NCI-H1092 treated with DMSO at 0.1 percent for 48 hours (cell line): ENCODE results near the gene THBS1.

Experiments
- DNase-seq: peaks from one replicate; lab custom pipeline; 2025; lab: John Stamatoyannopoulos, UW

THBS1 gene

DNA sequence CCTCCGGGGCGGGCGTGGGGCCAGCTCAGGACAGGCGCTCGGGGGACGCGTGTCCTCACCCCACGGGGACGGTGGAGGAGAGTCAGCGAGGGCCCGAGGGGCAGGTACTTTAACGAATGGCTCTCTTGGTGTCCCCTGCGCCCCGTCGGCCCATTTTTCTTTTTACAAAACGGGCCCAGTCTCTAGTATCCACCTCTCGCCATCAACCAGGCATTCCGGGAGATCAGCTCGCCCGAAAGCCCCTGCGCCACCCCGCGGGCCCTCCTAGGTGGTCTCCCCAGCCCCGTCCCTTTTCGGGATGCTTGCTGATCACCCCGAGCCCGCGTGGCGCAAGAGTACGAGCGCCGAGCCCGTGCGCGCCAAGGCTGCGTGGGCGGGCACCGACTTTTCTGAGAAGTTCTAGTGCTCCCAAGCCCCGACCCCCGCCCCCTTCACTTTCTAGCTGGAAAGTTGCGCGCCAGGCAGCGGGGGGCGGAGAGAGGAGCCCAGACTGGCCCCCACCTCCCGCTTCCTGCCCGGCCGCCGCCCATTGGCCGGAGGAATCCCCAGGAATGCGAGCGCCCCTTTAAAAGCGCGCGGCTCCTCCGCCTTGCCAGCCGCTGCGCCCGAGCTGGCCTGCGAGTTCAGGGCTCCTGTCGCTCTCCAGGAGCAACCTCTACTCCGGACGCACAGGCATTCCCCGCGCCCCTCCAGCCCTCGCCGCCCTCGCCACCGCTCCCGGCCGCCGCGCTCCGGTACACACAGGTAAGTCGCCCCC, at the start of gene THBS1:
Gene THBS1 (plus strand): TSS at position 595 of the 757 bp plus-strand sequence. CDS start 779 bp downstream, outside the sequence.
- DNase-seq = no peak

DNA sequence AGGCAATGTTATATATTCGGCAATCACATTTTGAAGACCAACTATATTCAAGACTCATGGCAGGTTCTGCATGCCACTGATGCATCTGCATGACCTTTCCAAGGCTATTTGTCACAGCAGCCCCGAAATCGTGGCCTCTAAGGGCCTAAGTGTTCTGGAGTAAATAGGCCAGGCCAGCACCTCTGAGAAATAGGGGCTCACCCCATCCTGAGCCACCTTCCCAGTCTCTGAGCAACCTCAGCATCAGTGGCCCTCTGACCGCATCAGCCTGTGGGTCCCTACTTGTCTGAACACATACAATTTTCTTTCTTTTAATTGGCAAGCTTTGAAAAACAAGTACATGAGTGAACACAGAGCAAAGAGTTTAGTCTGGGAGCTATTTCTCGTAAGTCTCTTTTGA, 45.9 kb upstream of the THBS1 start:
- DNase-seq = no peak

DNA sequence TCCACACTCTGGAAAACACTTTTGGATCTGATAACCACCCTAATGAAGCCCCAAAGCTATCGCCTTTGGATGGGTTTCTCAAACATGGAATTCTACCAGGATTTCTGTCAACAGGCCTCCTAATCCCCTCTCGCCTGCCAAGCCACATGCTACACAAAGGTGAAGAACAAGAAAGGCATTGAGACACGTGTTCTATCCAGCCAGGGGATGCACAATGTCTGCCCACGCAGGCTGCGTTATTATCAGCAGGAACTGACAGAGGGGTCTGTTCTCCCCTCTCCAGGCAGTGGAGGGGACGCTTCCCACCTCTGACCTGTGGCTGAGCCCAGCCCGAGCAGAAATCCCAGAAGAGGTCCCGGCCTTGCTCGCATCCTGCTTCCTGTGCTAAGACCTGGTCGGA, 45.4 kb upstream of the THBS1 start:
- DNase-seq = no peak

DNA sequence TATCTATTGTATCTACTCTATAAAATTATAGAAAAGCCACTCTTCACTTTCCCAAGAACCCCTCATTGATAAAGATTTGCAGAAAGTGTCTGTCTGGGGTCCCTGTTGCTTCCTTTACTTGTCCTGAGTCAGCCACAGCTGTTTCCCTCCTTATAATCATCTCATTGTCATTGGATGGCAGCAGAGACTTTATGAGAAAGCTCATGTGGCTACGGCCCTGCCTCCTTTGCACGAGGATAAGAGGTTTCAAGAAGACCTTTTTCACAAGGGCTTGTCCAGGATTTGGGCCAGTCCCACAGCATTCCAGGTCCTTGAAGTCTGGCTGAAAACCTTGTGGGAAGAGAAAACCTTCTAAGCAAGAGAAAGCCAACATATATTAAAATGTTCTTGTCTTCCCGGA, 41.9 kb upstream of the THBS1 start:
- DNase-seq = no peak

DNA sequence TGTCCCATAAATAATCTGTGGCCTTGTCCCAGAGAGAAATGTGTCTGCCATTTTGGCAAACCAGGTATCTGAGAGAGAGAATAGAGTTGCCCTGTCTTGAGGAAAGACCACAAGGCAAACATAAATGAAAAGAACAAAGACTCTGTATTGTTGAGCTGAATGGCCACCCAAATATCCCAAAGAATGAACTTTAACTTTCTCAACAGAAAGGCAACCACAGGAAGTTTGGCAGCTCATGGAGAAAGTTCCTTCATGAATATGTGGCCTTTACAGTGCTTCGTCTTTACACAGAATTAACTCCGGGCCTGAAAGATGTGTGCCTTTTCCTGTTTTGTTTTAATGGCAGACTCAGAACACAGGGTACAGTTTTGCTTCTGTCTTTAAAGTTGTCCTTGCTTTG, 41.4 kb upstream of the THBS1 start:
- DNase-seq = no peak

DNA sequence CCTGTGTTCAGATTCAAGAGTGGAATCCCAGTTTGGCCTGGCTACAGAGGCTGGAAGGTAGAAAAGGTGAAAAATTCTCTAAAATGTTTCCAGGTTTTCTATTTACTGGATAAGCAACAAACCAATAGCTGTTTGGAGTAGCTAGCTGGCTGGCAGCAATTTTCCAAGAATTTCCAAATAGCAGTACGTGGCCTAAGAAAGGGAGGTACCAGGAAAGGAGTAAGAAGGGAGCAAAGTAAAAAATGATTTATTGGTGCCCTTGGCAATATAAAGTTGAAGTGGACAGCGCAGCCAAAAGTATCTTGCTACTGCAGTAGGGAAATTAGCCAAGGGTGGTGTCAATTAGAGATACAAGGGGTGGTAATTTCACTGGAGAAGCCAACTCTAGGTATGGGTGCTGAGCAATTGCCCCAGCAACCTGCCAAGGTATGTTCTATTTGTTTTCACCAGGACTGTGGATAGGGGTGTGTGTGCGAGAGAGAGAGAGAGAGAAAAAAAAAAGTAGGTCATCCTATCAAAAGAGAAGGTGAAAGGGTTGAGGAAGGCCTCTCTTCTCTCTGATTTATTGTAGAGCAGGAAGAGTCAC, 40.8 kb upstream of the THBS1 start:
- DNase-seq = no peak

DNA sequence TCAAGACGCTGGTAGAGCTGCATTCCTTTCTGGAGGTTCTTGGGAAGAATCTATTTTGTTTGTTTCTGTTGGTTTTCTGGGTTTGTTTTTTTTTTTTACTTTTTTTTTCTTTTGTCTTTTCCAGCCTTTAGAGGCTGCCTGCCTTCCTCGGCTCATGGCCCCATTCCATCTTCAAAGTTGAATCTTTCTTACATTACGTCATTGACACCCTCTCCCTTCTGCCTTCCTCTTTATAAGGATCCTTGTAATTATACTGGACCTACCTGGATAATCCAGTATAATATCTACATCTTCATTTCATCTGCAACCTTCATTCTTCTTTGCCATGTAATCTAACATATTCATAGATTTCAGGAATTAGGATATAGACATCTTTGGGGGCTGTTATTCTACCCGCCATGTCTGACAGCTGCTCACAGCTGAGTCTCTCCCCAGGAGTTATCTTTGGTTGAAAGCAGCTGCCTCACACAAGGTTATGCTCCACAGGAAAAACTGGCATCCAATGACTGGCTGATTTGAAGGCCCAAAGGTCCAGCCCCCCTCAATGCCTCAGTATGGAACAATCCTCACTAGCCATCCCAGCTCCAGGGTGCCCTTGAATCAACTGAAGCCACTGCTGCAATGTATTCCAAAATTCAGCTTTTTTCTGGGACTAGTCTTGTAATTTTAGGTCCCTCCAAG, 38.4 kb upstream of the THBS1 start:
- no peak for DNase-seq

DNA sequence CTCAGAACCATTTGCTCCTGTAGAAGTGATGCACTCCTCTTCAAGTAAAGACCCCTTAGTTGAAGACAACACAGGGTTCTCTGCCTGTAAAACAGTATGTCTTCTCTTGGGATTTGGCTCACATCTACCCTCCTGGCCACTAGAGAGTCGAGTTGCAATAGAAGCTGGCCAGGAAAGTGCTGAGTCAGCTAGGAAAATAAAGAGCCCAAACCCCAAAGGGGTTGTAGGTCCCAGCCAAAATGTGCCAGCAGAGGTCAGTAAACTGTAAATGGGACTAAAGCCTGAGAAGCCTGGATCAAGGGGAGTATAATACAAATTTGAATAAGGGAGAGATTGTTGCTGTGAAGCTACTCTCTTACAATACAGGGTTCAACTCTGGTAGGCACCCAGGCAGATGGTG, 37.2 kb upstream of the THBS1 start:
- no peak for DNase-seq

DNA sequence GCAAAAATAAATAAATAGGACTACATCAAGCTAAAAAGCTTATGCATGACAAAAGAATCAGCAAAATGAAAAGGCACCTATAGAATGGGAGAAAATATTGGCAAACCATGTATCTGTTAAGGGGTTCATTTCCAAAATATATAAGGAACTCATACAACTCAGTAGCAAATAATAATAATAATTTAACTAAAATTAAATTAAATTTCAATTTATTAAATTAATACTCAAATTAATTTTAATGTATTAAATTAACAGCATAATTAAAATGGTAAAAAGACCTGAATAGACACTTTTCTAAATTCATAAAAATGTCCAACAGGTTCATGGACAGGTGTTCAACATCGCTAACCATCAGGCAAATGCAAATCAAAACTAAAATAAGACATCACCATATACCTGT, 34.0 kb upstream of the THBS1 start:
- DNase-seq = no peak

DNA sequence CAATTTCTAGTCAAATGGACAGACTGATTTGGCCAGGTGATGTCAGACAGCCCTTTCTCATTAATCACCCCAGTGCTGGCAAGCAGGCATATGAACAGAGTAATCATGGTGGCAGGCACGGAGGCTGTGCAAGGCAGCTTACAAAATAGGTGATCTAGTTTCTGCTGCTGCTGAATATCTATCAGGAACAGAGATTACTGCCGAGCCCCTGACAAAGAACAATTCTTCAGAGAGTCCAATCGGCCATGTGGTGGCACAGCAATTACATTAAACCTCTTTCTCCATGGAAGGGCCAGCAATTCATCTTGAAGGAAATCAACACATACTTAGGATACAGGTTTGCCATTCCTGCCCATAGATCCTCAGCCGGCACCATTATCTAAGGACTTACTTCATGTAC, 32.3 kb upstream of the THBS1 start:
- no peak for DNase-seq

DNA sequence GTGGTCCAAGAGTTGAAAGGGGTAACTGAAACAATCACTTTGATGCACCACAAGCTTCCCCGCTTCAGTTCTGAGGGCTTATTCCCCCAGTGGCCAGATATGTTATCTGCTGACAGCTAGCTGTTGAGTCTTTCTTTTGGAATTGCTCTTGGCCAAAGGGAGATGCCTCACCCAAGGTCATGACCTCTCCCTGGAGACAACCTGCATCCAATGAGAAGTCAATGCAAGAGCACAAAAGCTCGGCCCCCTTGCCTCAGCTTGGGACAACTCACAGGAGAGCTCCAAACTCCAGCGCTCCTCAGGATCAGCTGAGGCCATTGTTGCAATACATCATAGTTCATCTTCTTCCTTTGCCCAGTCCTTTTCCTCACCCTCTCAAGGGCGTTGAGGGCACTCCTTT, 31.0 kb upstream of the THBS1 start:
- no peak for DNase-seq

DNA sequence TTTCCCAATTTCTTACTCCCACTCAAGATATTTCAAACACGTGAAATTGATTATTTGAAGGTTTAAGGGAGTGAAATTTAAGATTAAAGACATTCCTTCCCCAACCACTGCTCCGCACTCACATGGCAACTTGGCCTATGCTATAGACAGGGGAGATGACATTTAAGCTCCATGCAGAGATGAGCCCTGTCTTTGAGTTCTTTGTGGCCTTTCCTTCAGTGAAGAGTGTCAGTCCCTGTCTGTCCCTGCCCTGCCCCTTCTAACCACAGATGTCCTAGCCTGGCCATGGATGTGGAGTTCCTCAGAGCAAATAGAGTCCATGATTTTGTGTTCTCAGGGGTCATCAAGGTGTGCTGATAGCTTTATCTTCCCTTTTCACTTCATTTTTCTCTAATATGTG, 29.4 kb upstream of the THBS1 start:
- no peak for DNase-seq

DNA sequence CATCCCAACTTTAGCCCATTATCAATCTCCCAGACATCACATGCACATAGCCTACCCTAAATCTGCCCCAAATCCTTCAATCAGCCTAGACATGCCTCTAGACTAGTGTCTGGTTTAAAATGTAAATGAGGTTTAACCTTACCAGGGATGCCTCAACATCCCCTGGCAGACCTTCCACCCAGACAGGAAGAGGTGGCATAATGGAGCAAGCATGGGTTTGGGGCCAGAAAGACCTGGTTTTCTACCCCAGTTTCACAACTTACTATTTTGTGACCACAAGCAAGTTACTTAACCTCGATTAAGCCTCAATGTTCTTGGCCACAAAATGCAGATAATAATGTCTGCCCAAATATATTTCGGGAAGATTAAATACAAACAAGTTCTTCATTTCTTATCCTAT, 28.3 kb upstream of the THBS1 start:
- DNase-seq = no peak

DNA sequence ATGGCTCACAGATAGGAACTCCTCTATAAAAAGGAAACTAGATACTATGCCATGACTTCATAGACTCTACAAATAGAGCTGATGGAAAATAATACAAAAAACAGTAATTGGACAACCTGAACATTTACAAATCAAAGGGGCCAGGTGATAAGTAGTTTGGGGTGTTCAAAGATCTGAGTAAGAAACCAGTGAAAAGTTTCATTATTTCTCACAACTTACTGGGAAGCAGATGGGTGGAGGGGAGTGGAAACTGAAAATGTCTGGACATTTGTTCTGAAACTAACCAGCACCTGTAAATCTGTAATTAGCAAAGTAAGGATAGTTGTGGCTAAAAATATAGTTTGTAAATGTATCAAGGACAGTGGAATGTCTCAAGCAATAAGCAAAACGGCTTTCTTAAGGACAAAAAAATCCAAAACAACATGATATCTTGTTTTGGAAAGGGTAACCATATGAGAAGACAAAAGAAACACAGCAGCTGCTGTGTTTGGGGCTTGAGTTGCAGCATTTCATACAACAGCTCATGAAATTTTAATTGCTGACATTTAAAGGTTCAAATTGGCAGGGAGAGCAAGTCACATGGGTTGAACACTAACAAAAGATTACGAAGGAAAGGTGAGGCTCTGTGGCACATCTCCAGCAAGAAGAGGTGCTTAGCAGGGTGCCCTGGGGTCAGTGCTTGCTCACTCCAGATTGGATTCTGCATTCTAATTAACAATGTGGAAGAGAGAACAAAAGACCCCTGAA, 26.8 kb upstream of the THBS1 start:
- peak; percentile 88 for DNase-seq

DNA sequence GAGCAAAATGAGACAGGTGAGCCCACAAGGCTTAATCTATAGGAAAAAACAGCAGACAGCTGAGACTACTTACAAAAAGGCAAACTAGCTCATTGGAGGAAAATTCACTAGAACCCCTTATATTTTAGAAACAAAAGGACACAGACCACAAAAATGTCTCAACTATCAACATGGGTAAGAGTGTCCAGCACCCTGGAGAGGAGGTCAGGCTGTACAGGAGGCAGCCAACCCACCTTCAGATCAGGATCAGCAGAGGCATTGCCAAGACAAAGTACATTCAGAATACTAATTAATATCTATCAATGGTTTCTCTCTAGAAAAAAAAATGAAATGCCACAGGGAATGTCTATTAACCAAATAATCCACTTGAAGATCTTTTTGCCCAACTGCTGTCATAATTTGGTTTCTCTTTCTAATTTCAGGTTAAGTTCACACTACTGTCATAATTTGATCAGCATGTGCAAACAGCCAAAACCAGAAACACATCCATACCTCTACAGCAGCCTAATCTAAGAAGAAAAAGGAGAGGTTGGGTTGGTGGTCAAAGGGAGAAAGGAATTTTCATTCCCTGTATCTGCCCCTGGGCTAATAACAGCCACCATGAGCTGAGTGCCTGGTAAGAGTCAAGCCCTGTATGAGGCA, 26.0 kb upstream of the THBS1 start:
- peak; percentile 44 for DNase-seq

DNA sequence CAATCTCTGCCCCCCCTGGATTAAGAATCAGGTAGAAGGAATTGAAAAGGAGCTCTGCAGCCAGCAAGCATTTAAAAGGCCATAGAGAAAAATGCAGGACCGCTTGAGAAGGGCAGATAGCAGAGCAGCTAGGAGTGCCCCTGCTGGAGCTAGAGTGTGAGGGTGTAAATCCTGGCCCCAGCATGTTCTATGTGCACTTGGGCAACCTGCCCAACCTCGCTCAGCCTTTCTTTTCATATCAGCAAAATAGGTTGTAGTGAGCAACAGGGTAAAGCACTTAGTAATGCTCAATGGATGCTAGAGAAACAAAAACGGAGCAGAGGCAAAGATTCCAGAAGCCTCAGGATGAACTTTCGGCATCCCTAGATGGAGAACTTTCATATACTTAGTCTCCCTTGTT, 25.0 kb upstream of the THBS1 start:
- DNase-seq = peak; percentile 4

DNA sequence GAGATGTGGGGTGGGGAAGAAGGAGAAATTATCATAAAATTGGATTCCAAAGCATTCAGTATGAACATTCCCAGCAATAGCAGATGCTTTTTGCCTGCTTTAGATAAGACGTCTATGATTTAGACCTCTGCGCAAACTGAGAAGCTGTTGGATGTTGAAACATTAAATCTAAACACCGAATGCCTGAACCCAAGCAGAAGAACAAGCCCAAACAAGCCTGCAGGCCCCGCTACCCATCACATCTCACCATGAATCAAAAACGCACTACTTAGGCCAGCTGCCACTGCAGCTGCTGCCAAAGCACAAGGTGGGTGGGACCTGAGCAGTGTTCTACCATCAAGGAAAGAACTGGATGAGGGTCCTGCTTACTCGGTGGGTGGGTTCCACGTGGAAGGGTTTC, 24.4 kb upstream of the THBS1 start:
- no peak for DNase-seq

DNA sequence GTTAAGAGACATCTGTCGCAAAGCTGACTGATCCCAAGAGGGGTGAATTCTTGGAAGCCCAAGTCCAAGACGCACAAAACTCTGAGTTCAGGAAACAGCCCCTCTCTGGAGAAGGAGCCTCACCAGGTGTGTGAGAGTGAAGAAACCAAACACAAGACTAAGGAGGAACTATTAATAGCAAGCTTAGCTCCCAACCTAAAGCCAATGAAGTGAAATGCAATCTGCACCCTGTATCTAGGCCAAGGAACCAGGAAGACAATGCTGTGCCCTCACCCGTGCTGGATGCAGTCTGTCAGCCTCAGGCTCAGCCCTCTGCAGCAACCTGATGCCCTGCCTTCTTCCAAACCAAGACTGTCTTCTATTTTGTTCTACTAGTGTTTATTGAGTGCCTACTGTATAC, 22.5 kb upstream of the THBS1 start:
- DNase-seq = no peak

DNA sequence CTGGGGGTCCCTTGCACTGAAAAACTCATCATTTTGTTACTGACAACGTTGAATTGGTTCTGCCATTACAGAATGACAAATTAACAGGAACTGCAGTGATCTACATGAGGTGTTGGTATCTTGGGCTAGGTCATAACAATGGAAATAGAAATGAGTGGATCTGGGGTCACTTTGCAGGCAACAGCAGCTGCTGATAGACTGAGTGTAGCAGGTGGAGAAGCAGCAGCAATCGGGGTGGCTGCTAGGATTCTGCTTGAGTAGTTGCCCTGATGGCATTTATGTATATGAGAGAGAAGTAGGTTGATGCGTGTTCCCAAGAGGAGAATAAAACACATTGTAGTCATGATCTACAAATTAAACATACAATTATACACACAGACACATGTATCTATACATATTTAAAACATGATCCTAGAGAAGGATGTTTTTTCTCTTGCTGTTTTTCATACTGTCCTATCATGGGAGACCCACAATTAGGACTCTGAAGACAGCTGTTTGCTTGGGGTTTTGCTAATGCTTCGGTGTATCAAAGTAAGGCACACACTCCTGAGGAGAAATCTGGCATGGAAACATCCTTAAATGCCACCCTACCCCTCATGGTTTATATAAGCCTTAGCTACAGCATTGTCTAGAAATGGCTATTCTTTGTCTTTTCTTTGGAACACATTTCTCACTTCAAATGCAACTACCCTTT, 15.8 kb upstream of the THBS1 start:
- DNase-seq = no peak

DNA sequence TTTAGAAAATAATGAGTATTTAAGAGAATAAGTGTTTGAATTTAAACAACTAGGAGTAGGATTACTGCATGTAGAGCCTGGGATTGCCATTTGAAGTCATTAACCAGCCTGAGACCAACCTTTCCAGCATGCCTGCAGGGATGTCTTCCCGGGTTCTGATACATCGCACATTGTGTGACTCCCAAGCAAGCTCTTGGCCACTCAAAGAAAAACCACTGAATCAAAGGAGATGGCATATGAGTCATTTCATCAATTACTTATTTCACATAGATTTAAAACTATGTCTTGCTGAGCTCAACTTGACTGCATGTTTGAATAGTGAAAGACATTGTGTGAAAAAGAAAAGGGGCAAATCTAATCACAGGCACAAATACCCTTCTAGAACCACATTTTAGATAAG, 15.0 kb upstream of the THBS1 start:
- DNase-seq = no peak

DNA sequence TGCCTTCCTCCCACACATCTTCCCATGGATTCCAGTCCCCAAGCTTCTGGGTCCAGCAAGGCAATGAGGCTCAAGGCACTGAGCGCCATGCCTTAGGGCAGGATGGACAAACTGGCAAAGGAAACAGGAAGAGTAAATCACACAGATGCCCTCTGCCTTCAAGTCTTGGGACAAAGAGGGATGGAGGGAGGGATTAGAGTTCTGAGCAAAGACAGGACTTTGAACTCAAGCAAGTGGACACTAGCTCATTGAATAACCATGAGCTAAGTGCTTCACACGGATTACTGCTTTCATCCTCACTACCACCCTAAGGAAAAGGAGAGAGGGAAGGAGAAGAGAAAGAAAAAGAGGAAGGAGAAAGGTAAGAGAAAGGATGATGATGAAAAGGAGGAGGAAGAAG, 7.6 kb upstream of the THBS1 start:
- no peak for DNase-seq

DNA sequence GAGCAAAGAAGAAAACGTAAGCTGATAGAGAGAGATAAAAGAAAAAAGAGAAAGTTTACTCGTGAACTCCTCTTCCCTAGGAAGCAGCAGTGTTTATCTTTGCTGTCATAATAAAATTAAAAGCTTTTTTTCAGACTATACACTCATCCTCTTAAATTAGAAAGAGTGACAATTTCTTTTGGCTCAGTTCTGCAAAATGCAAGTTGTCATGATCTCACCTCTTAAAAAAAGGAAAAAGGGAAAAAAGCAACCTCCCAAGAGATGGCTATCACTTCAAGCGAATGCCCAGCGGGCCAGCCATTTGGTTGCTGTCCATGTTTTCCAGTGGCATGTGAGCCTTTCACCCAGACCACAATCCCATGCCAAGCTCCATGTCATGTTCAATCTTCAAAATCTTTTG, 7.0 kb upstream of the THBS1 start:
- no peak for DNase-seq
